Osteocyte (in vitro differentiated cells): ENCODE measurements around the gene NDFIP1. TPM values are rescaled to one million over a fixed set of nuclear protein-coding genes. Genes with fewer than 3 reads are reported as not detected.

Source experiments
- DNase-seq: peaks from one replicate; pipeline ENCODE4 v3.0.0; 2021; ENCODE audit warnings: mixed read lengths; ENCODE audit not compliant: unreplicated experiment; ENCODE audit errors: extremely low spot score
- H3K27ac Mint-ChIP-seq: one replicate; pipeline ENCODE4 v1.8.0; 2021; ENCODE audit warnings: mild to moderate bottlenecking, mixed read lengths; ENCODE audit not compliant: unreplicated experiment
- H3K27me3 Mint-ChIP-seq: one replicate; pipeline ENCODE4 v1.8.0; 2021; ENCODE audit warnings: mixed read lengths; ENCODE audit not compliant: unreplicated experiment
- H3K36me3 Mint-ChIP-seq: one replicate; pipeline ENCODE4 v1.8.0; 2021; ENCODE audit warnings: mixed read lengths; ENCODE audit not compliant: unreplicated experiment
- H3K4me1 Mint-ChIP-seq: one replicate; pipeline ENCODE4 v1.8.0; 2021; ENCODE audit warnings: mixed read lengths; ENCODE audit not compliant: unreplicated experiment
- H3K4me3 Mint-ChIP-seq: one replicate; pipeline ENCODE4 v1.8.0; 2021; ENCODE audit warnings: mild to moderate bottlenecking, moderate library complexity, mixed read lengths; ENCODE audit not compliant: unreplicated experiment
- H3K9me3 Mint-ChIP-seq: one replicate; pipeline ENCODE4 v1.8.0; 2021; ENCODE audit warnings: mixed read lengths; ENCODE audit not compliant: unreplicated experiment
- total RNA-seq: library from RNA; stranded (reverse); gene quantifications from 2 replicates; pipeline ENCODE4 v1.2.1, GENCODE V29; 2021
- TF ChIP-seq, protein P1 (sequence below): fragments of 200-600 bp; sonication (generic); IDR thresholded peaks from 2 replicates; pipeline ENCODE4 v1.5.0; 2021; ENCODE audit warnings: antibody characterized with exemption, mild to moderate bottlenecking, moderate library complexity

NDFIP1 gene
- total RNA-seq, 1 donor from 2014 or later = 62.7 TPM

GRCh38 chr5:142166754-142167153 lies 58.2 kb downstream of the NDFIP1 start:
- TF ChIP-seq, protein P1, sequence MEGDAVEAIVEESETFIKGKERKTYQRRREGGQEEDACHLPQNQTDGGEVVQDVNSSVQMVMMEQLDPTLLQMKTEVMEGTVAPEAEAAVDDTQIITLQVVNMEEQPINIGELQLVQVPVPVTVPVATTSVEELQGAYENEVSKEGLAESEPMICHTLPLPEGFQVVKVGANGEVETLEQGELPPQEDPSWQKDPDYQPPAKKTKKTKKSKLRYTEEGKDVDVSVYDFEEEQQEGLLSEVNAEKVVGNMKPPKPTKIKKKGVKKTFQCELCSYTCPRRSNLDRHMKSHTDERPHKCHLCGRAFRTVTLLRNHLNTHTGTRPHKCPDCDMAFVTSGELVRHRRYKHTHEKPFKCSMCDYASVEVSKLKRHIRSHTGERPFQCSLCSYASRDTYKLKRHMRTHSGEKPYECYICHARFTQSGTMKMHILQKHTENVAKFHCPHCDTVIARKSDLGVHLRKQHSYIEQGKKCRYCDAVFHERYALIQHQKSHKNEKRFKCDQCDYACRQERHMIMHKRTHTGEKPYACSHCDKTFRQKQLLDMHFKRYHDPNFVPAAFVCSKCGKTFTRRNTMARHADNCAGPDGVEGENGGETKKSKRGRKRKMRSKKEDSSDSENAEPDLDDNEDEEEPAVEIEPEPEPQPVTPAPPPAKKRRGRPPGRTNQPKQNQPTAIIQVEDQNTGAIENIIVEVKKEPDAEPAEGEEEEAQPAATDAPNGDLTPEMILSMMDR = no peak
- no peak overlapping the region for H3K27ac Mint-ChIP-seq
- no peaks in the 10 kb centered on the region for H3K36me3 Mint-ChIP-seq
- no peaks in the 10 kb centered on the region for H3K4me1 Mint-ChIP-seq
- no peak for DNase-seq
- no peaks in the 10 kb centered on the region for H3K9me3 Mint-ChIP-seq
- no peak overlapping the region for H3K4me3 Mint-ChIP-seq
- H3K27me3 Mint-ChIP-seq = no peaks in the 10 kb centered on the region

GRCh38 chr5:142167458-142167857 lies 58.9 kb downstream of the NDFIP1 start:
- no peaks in the 10 kb centered on the region for H3K27me3 Mint-ChIP-seq
- no peak overlapping the region for H3K4me3 Mint-ChIP-seq
- no peaks in the 10 kb centered on the region for H3K9me3 Mint-ChIP-seq
- DNase-seq = no peak
- TF ChIP-seq, protein P1 = peak; percentile 33
- H3K4me1 Mint-ChIP-seq = no peaks in the 10 kb centered on the region
- H3K27ac Mint-ChIP-seq = no peak overlapping the region
- no peaks in the 10 kb centered on the region for H3K36me3 Mint-ChIP-seq

- Mint-ChIP-seq H3K4me1 (no peaks in the 10 kb centered on the region), H3K4me3 (no peak overlapping the region), H3K27ac (no peak overlapping the region), H3K9me3 (no peaks in the 10 kb centered on the region), H3K27me3 (no peaks in the 10 kb centered on the region), H3K36me3 (no peaks in the 10 kb centered on the region)
- DNase-seq = no peak
- TF ChIP-seq, protein P1 = no peak
These were observed 59.8 kb downstream of the NDFIP1 start for GRCh38 chr5:142168365-142168764.

DNA sequence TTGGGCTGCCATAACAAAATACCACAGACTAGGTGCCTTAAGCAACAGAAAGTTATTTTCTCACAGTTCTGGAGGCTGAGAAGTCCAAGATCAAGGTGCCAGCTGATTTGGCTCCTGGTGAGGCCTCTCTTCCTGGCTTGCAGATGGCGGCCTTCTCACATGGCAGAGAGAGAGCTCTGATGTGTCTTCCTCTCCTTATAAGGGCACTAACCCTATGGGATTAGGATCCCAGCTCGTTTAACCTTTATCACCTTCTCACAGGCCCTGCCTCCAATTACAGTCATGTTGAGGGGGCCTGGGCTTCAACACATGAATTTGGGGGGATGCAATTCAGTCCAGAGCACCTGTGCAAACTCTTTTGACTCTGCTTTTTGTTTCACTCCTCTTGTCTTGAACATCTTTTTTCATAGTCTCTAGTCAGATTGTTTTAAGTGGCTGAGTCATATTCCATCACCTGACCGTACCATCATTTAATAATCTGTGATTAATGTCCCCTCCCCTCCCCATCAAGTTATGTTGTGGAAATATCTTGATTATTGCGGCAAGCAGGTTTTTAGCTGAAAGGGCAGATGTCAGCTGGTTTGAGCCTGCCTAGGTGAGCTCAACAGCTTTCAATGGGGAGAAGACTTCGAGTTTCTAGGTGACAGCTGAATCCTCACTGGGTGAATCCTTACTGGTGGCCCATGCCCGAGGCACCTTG lies 61.8 kb downstream of the NDFIP1 start:
- H3K27me3 Mint-ChIP-seq = no peaks in the 10 kb centered on the region
- H3K9me3 Mint-ChIP-seq = no peaks in the 10 kb centered on the region
- no peaks in the 10 kb centered on the region for H3K36me3 Mint-ChIP-seq
- DNase-seq = peak; percentile 42
- TF ChIP-seq, protein P1 = no peak
- no peaks in the 10 kb centered on the region for H3K4me1 Mint-ChIP-seq
- no peak overlapping the region for H3K4me3 Mint-ChIP-seq
- H3K27ac Mint-ChIP-seq = no peak overlapping the region

DNA sequence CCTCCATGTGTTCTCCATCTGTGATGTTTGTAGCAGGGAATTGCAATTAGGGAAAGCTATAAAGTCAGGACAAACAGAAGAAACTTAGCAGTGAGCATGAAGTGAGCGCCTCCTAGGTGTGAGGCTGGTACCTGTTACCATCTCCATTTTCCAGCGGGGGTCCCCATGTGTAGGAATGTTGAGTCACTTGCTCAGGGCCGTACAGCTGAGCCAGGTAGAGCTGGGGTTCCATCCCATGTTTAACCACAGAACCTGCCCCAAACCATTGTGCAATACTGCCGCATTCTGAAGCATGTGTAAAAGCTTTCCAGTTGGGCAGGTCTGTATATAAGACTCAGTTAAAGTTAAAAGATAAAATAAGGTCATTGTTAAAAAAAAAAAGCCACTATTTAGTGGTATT lies 62.7 kb downstream of the NDFIP1 start:
- H3K9me3 Mint-ChIP-seq = no peaks in the 10 kb centered on the region
- TF ChIP-seq, protein P1 = no peak
- DNase-seq = no peak
- no peaks in the 10 kb centered on the region for H3K36me3 Mint-ChIP-seq
- no peaks in the 10 kb centered on the region for H3K4me1 Mint-ChIP-seq
- no peaks in the 10 kb centered on the region for H3K27me3 Mint-ChIP-seq
- no peak overlapping the region for H3K4me3 Mint-ChIP-seq
- H3K27ac Mint-ChIP-seq = no peak overlapping the region
